Peyer's patch (tissue), 4 donors: ENCODE results near the gene PLD1. TPM values are rescaled to one million over a fixed set of nuclear protein-coding genes. Genes with fewer than 3 reads are reported as not detected.

Source experiments
- DNase-seq, 3 donors: peaks; one replicate each; pipeline ENCODE4 v3.0.0-alpha.2; 2017 to 2019
- H3K27ac ChIP-seq, 4 donors: fragments of 200-600 bp; sonication (generic); one replicate each; pipeline ENCODE4 v1.5.1; 2016 to 2019
- H3K27me3 ChIP-seq, 2 donors: fragments of 200-600 bp; sonication (generic); one replicate each; pipeline ENCODE4 v1.5.1; 2019
- H3K36me3 ChIP-seq, 3 donors: fragments of 200-600 bp; sonication (generic); one replicate each; pipeline ENCODE4 v1.5.1; 2016 to 2019
- H3K4me1 ChIP-seq, 4 donors: fragments of 200-600 bp; sonication (generic); one replicate each; pipeline ENCODE4 v1.5.1; 2016 to 2019
- H3K4me3 ChIP-seq, 4 donors: fragments of 200-600 bp; sonication (generic); 1 replicate in 3 of 4; 2 replicates in 1 of 4; pipeline ENCODE4 v1.5.1; 2016 to 2019; ENCODE audit warnings: mild to moderate bottlenecking in 1 of 4
- H3K9me3 ChIP-seq, 4 donors: fragments of 200-600 bp; sonication (generic); one replicate each; pipeline ENCODE4 v1.5.1; 2016 to 2019; ENCODE audit warnings: mild to moderate bottlenecking in 1 of 4
- POLR2A ChIP-seq, 2 donors: fragments of 450-650 bp; IDR thresholded peaks; one replicate each; pipeline ENCODE4 v1.5.1; 2017; ENCODE audit warnings: antibody characterized with exemption in 2 of 2, mild to moderate bottlenecking in 2 of 2, moderate library complexity in 2 of 2
- total RNA-seq, 4 donors: library from RNA; depleted of rRNA; stranded (reverse); fragments of >200 nt; gene quantifications; one replicate each; pipeline ENCODE4 v1.1.0, GENCODE V29; 2016
- TF ChIP-seq, protein P1 (sequence below), 6 experiments: fragments of 450-650 bp in 4 of 6; fragments of 200-600 bp in 2 of 6; sonication (generic) in 1 of 6; IDR thresholded peaks; one replicate each; pipeline ENCODE4 v1.5.1; 2017 to 2019; ENCODE audit warnings: antibody characterized with exemption in 6 of 6, mild to moderate bottlenecking in 3 of 6, moderate library complexity in 1 of 6

Gene PLD1
- total RNA-seq, 4 donors from 2014 or later, result 120 to 218 (median 187) TPM

- Histone ChIP-seq H3K4me1 (peaks cover 0 to 8% (median 0%) of the 10 kb centered on the region in 4 donors), H3K27me3 (no peaks in the 10 kb centered on the region), H3K27ac (peak overlapping the region in 2 of 4 donors; percentile 8 to 40), H3K4me3 (no peak overlapping the region), H3K9me3 (no peaks in the 10 kb centered on the region), H3K36me3 (no peaks in the 10 kb centered on the region)
- TF ChIP-seq, protein P1, sequence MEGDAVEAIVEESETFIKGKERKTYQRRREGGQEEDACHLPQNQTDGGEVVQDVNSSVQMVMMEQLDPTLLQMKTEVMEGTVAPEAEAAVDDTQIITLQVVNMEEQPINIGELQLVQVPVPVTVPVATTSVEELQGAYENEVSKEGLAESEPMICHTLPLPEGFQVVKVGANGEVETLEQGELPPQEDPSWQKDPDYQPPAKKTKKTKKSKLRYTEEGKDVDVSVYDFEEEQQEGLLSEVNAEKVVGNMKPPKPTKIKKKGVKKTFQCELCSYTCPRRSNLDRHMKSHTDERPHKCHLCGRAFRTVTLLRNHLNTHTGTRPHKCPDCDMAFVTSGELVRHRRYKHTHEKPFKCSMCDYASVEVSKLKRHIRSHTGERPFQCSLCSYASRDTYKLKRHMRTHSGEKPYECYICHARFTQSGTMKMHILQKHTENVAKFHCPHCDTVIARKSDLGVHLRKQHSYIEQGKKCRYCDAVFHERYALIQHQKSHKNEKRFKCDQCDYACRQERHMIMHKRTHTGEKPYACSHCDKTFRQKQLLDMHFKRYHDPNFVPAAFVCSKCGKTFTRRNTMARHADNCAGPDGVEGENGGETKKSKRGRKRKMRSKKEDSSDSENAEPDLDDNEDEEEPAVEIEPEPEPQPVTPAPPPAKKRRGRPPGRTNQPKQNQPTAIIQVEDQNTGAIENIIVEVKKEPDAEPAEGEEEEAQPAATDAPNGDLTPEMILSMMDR (IDR thresholded peaks at IDR 0.05), result no peak
- no peak for TF ChIP-seq POLR2A (IDR thresholded peaks at IDR 0.05)
- no peak for DNase-seq
These were observed 7.7 kb downstream of the PLD1 start for GRCh38 chr3:171802590-171802956.

DNA sequence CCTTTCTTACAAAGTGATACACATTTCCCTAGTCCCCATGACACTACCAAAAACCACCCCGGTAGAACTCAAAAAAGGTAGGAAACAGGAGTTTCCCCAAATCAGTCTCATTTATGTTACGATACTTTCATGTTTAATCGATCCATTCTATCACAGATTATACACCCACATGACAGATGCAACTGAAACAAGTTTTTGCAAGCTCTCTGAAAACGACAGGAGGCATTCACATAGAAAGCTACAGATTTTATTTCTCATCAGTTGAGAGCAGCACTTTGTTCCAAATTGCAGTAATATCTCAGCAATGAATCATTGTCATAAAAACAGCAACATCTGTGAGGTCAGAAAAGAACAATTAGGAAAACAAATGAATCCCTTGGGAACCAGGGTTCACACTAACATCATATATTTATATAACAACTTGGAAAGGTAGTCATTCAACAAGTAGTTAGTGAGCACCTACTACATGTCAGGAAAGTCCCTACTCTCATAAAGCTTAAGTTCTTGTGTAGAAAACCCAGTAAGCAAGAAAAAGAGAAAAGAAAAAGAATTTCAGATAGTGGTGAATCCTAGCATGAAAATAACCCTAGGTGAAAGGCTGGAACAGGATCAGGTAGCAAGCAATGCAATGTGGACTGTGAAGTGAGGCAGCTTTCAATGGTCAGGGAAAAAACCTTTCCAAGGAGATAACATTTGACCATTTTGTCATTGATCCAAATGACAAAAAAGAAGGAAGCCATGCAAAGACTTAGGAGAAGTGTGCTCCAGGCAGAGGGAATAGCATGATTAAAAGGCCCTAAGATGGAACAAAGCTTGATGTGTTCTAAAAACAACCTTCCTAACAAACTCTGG, 8.3 kb downstream of the PLD1 start:
- no peak overlapping the region for H3K4me3 ChIP-seq
- H3K9me3 ChIP-seq, result no peaks in the 10 kb centered on the region
- TF ChIP-seq, protein P1 (IDR thresholded peaks at IDR 0.05), result no peak
- TF ChIP-seq POLR2A (IDR thresholded peaks at IDR 0.05), result no peak
- H3K27ac ChIP-seq, result peak overlapping the region; percentile 10 to 55 (median 27)
- peaks cover 0 to 10% (median 0%) of the 10 kb centered on the region in 4 donors for H3K4me1 ChIP-seq
- DNase-seq, result no peak
- no peaks in the 10 kb centered on the region for H3K36me3 ChIP-seq
- H3K27me3 ChIP-seq, result no peaks in the 10 kb centered on the region

DNA sequence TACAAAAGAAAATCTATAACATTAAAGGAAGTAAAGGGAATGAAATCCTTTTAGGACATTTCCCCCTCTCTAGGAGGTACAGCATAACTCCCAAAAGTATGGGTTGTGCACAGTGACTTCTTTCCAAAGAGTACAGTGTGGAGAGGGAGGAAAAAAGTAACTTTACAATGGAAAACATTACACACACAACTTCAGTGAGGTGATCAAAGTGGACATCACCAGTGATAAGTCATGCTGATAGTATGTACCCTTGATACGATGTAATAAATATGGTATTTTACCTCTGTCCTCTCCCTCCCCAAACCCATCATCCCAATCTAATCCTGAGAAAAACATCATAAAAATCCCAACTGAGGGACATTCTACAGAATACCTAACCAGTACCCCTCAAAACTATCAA, 10.8 kb downstream of the PLD1 start:
- Histone ChIP-seq H3K36me3 (no peaks in the 10 kb centered on the region), H3K4me1 (peaks cover 0 to 12% (median 0%) of the 10 kb centered on the region in 4 donors), H3K27me3 (no peaks in the 10 kb centered on the region), H3K9me3 (no peaks in the 10 kb centered on the region), H3K27ac (no peak overlapping the region), H3K4me3 (no peak overlapping the region)
- TF ChIP-seq, protein P1 (IDR thresholded peaks at IDR 0.05), result no peak
- no peak for TF ChIP-seq POLR2A (IDR thresholded peaks at IDR 0.05)
- DNase-seq, result no peak

GRCh38 chr3:171797873-171798272, 12.4 kb downstream of the PLD1 start:
- no peak for DNase-seq
- H3K9me3 ChIP-seq, result no peaks in the 10 kb centered on the region
- TF ChIP-seq, protein P1 (IDR thresholded peaks at IDR 0.05), result no peak
- no peak for TF ChIP-seq POLR2A (IDR thresholded peaks at IDR 0.05)
- H3K27me3 ChIP-seq, result no peaks in the 10 kb centered on the region
- H3K4me3 ChIP-seq, result no peak overlapping the region
- peaks cover 0 to 12% (median 0%) of the 10 kb centered on the region in 4 donors for H3K4me1 ChIP-seq
- H3K36me3 ChIP-seq, result no peaks in the 10 kb centered on the region
- H3K27ac ChIP-seq, result no peak overlapping the region

DNA sequence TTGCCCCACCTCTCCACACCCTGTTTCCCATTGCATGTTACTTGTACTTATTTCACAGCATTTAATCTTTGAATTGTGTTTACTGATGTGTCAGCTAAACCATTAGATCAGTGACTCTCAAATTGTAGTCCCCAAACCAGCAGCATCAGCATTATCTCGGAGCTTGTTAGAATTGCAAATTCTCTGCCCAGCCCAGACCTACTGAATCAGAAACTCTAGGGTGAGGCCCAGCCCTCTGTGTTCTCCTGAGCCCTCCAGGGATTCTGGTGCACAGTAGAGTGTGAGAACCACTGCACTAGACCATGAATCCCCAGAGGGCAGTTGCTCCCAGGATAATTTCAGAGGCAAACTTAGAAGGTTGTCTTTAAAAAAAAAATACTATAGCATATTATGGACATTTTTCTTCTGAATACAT, 13.0 kb downstream of the PLD1 start:
- Histone ChIP-seq H3K36me3 (no peaks in the 10 kb centered on the region), H3K4me3 (no peak overlapping the region), H3K27ac (no peak overlapping the region), H3K9me3 (no peaks in the 10 kb centered on the region), H3K4me1 (peaks cover 0 to 14% (median 0%) of the 10 kb centered on the region in 4 donors), H3K27me3 (no peaks in the 10 kb centered on the region)
- TF ChIP-seq, protein P1 (IDR thresholded peaks at IDR 0.05), result no peak
- TF ChIP-seq POLR2A (IDR thresholded peaks at IDR 0.05), result no peak
- DNase-seq, result no peak
